H9 (cell line): ENCODE data around the gene NPRL2. TPM values are rescaled to one million over a fixed set of nuclear protein-coding genes. Genes with fewer than 3 reads are reported as not detected.

Experiments
- DNase-seq: peaks from one replicate; pipeline ENCODE4 v3.0.0-alpha.2; 2017
- H2AFZ ChIP-seq: one replicate; pipeline ENCODE4 v1.6.1; 2013; ENCODE audit warnings: mild to moderate bottlenecking, low read length, control low read depth, moderate library complexity
- H2AK5ac ChIP-seq: 2 replicates; pipeline ENCODE4 v1.6.1; 2013; ENCODE audit warnings: low read length, control low read depth, mixed read lengths; ENCODE audit not compliant: insufficient read length
- H2BK120ac ChIP-seq: one replicate; pipeline ENCODE4 v1.6.1; 2013; ENCODE audit warnings: low read depth, mild to moderate bottlenecking, low read length, control low read depth, inconsistent platforms; ENCODE audit not compliant: poor library complexity, severe bottlenecking
- H2BK12ac ChIP-seq: 2 replicates; pipeline ENCODE4 v1.6.1; 2013; ENCODE audit warnings: low read length, control low read depth, mixed read lengths, low read depth; ENCODE audit not compliant: insufficient read length
- H2BK15ac ChIP-seq: 2 replicates; pipeline ENCODE4 v1.6.1; 2013; ENCODE audit warnings: low read depth, low read length, control low read depth
- H2BK20ac ChIP-seq: one replicate; pipeline ENCODE4 v1.6.1; 2013; ENCODE audit warnings: low read depth, mild to moderate bottlenecking, low read length, control low read depth, inconsistent platforms; ENCODE audit not compliant: poor library complexity, severe bottlenecking
- H2BK5ac ChIP-seq: 2 replicates; pipeline ENCODE4 v1.6.1; 2013; ENCODE audit warnings: low read length, control low read depth, mixed read lengths; ENCODE audit not compliant: insufficient read length
- H3K14ac ChIP-seq: 2 replicates; pipeline ENCODE4 v1.6.1; 2013; ENCODE audit warnings: low read length, control low read depth; ENCODE audit not compliant: insufficient read depth
- H3K18ac ChIP-seq: 2 replicates; pipeline ENCODE4 v1.6.1; 2013; ENCODE audit warnings: low read depth, mild to moderate bottlenecking, mixed read lengths, low read length, control low read depth; ENCODE audit not compliant: insufficient read length
- H3K23ac ChIP-seq: 2 replicates; pipeline ENCODE4 v1.6.1; 2013; ENCODE audit warnings: low read length, control low read depth, mixed read lengths, low read depth; ENCODE audit not compliant: insufficient read length
- H3K23me2 ChIP-seq: 2 replicates; pipeline ENCODE4 v1.6.1; 2013; ENCODE audit warnings: low read depth, mild to moderate bottlenecking, mixed read lengths, low read length, control low read depth; ENCODE audit not compliant: insufficient read length, poor library complexity, severe bottlenecking
- H3K27ac ChIP-seq: 2 replicates; pipeline ENCODE4 v1.5.1; 2013; ENCODE audit warnings: low read length, control low read depth, mixed read lengths, low read depth; ENCODE audit not compliant: insufficient read length
- H3K27me3 ChIP-seq: 2 replicates; pipeline ENCODE4 v1.6.1; 2013; ENCODE audit warnings: low read length, control low read depth, inconsistent platforms; ENCODE audit not compliant: insufficient read depth
- H3K4ac ChIP-seq: 2 replicates; pipeline ENCODE4 v1.6.1; 2013; ENCODE audit warnings: low read depth, mild to moderate bottlenecking, control low read depth, inconsistent platforms, low read length, moderate library complexity
- H3K4me1 ChIP-seq: 2 replicates; pipeline ENCODE4 v1.6.1; 2013; ENCODE audit warnings: low read length, control low read depth, inconsistent platforms; ENCODE audit not compliant: insufficient read depth
- H3K4me2 ChIP-seq: 2 replicates; pipeline ENCODE4 v1.6.1; 2013; ENCODE audit warnings: low read length, control low read depth, mixed read lengths; ENCODE audit not compliant: insufficient read length, insufficient read depth
- H3K56ac ChIP-seq: 2 replicates; pipeline ENCODE4 v1.6.1; 2013; ENCODE audit warnings: low read depth, mild to moderate bottlenecking, mixed read lengths, low read length, control low read depth; ENCODE audit not compliant: insufficient read length
- H3K79me1 ChIP-seq: 2 replicates; pipeline ENCODE4 v1.6.1; 2013; ENCODE audit warnings: low read depth, mild to moderate bottlenecking, moderate library complexity, low read length, control low read depth, inconsistent platforms; ENCODE audit not compliant: insufficient read depth, poor library complexity, severe bottlenecking
- H3K79me2 ChIP-seq: 2 replicates; pipeline ENCODE4 v1.6.1; 2013; ENCODE audit warnings: low read length, control low read depth, inconsistent platforms; ENCODE audit not compliant: insufficient read depth
- H3K9ac ChIP-seq: 2 replicates; pipeline ENCODE4 v1.6.1; 2013; ENCODE audit warnings: low read length, control low read depth, mixed read lengths; ENCODE audit not compliant: insufficient read length; ENCODE audit errors: extremely low read depth
- H3K9me3 ChIP-seq: one replicate; pipeline ENCODE4 v1.6.1; 2013; ENCODE audit warnings: low read depth, low read length, inconsistent platforms; ENCODE audit not compliant: control insufficient read depth
- H3T11ph ChIP-seq: one replicate; pipeline ENCODE4 v1.6.1; 2013; ENCODE audit warnings: mild to moderate bottlenecking, low read length, control low read depth, inconsistent platforms
- H4K20me1 ChIP-seq: one replicate; pipeline ENCODE4 v1.6.1; 2013; ENCODE audit not compliant: control insufficient read depth, insufficient read length, insufficient read depth
- H4K5ac ChIP-seq: 2 replicates; pipeline ENCODE4 v1.6.1; 2013; ENCODE audit warnings: low read depth, mild to moderate bottlenecking, mixed read lengths, low read length, control low read depth; ENCODE audit not compliant: insufficient read length
- H4K8ac ChIP-seq: replicated peaks from 2 replicates; pipeline ENCODE4 v1.6.1; 2013; ENCODE audit warnings: low read length, control low read depth, mixed read lengths, low read depth; ENCODE audit not compliant: insufficient read length
- H4K91ac ChIP-seq: 2 replicates; pipeline ENCODE4 v1.6.1; 2013; ENCODE audit warnings: low read depth, mild to moderate bottlenecking, moderate library complexity, mixed read lengths, low read length, control low read depth; ENCODE audit not compliant: insufficient read length
- H3K27ac Mint-ChIP-seq, 3 experiments: 2 replicates in 2 of 3; 3 replicates in 1 of 3; pipeline ENCODE4 v1.8.0; 2020 to 2021; ENCODE audit warnings: mixed read lengths in 3 of 3, mild to moderate bottlenecking in 1 of 3, moderate library complexity in 1 of 3
- H3K27me3 Mint-ChIP-seq: 2 replicates; pipeline ENCODE4 v1.8.0; 2021; ENCODE audit warnings: low read depth, mild to moderate bottlenecking, moderate library complexity, mixed read lengths
- H3K36me3 Mint-ChIP-seq, 3 experiments: 2 replicates in 2 of 3; 3 replicates in 1 of 3; pipeline ENCODE4 v1.8.0; 2020 to 2021; ENCODE audit warnings: low read depth in 3 of 3, mixed read lengths in 3 of 3; ENCODE audit not compliant: insufficient read depth in 1 of 3
- H3K4me1 Mint-ChIP-seq, 2 experiments: 2 replicates each; pipeline ENCODE4 v1.8.0; 2020; ENCODE audit warnings: mixed read lengths in 2 of 2
- H3K4me3 Mint-ChIP-seq, 2 experiments: 2 replicates in 1 of 2; 3 replicates in 1 of 2; pipeline ENCODE4 v1.8.0; 2020 to 2021; ENCODE audit warnings: mild to moderate bottlenecking in 2 of 2, mixed read lengths in 2 of 2, moderate library complexity in 1 of 2
- H3K9me3 Mint-ChIP-seq, 2 experiments: 2 replicates in 1 of 2; 3 replicates in 1 of 2; pipeline ENCODE4 v1.8.0; 2020; ENCODE audit warnings: mild to moderate bottlenecking in 2 of 2, mixed read lengths in 2 of 2, moderate library complexity in 1 of 2
- CTCF ChIP-seq: fragments of 200-600 bp; sonication (generic); conservative IDR thresholded peaks from 3 replicates; pipeline ENCODE4 v1.8.0; 2021; ENCODE audit warnings: antibody characterized with exemption, mild to moderate bottlenecking
- WGBS: extraction: QIAGEN DNeasy Blood & Tissue Kit; methylation state at CpG from one replicate; pipeline ENCODE4 v1.1.7; 2013; ENCODE audit warnings: missing lambda C conversion rate, low lambda C conversion rate, mixed read lengths; ENCODE audit not compliant: insufficient read length; ENCODE audit errors: extremely low coverage; 5-methylcytosine and 5-hydroxymethylcytosine counted together
- total RNA-seq: library from RNA; stranded (reverse); gene quantifications from 2 replicates; pipeline ENCODE4 v1.2.1, GENCODE V29; 2021

NPRL2 gene
- total RNA-seq, 1 experiment from 2014 or later = 23.4 TPM

- Histone ChIP-seq H3K4me2 (no peak overlapping the region), H3K9me3 (no peaks in the 10 kb centered on the region), H2BK15ac (no peak overlapping the region), H2BK20ac (no peak overlapping the region), H3K79me2 (peaks cover 9% of the 10 kb centered on the region; the same call in 1 of the 2 replicates), H4K5ac (no peak overlapping the region), H4K20me1 (no peaks in the 10 kb centered on the region), H3K27me3 (no peaks in the 10 kb centered on the region), H3K79me1 (peaks cover 6% of the 10 kb centered on the region), H2BK120ac (no peak overlapping the region), H3K9ac (no peak overlapping the region), H3K4ac (no peak overlapping the region), H3K18ac (no peak overlapping the region), H3T11ph (no peak overlapping the region), H2BK5ac (no peak overlapping the region), H2AK5ac (no peak overlapping the region), H3K23me2 (peaks cover 16% of the 10 kb centered on the region), H3K4me1 (peaks cover 4% of the 10 kb centered on the region; the same call in 1 of the 2 replicates), H3K14ac (no peak overlapping the region), H3K27ac (no peak overlapping the region), H3K56ac (no peak overlapping the region), H4K91ac (no peak overlapping the region), H4K8ac (no peak overlapping the region), H2BK12ac (no peak overlapping the region), H3K23ac (no peak overlapping the region), H2AFZ (no peak overlapping the region)
- Mint-ChIP-seq H3K9me3 (no peaks in the 10 kb centered on the region), H3K27me3 (no peaks in the 10 kb centered on the region; the same call in 1 of the 2 replicates), H3K36me3 (peaks cover 15 to 28% (median 27%) of the 10 kb centered on the region in 3 experiments), H3K27ac (no peak overlapping the region), H3K4me3 (peak overlapping the region in 1 of 2 experiments; percentile 15; a peak in 2 of 5 replicates), H3K4me1 (peaks cover 37 to 38% of the 10 kb centered on the region in 2 experiments)
- no peak for DNase-seq
- TF ChIP-seq CTCF = no peak
- no CpG with 5 or more reads among the region's 5 CpGs for WGBS
Measured at GRCh38 chr3:50354186-50354764, 3.7 kb upstream of the NPRL2 start.
